HG02763 (cell line): ENCODE measurements around the gene HACE1.
A peak's percentile ranks its signal among the peaks of the same experiment; 100 is the strongest.
"Not testable (repeated sequence)": the region's sequence is repeated elsewhere in the genome, so short reads cannot be mapped to it uniquely, and the experiment has no call there.

Experiments used
- ATAC-seq: cut with Tn5 transposase; IDR thresholded peaks from one replicate; pipeline ENCODE4 v1.9.1; 2021; ENCODE audit warnings: mild to moderate bottlenecking, moderate library complexity; ENCODE audit not compliant: unreplicated experiment

HACE1 gene

GRCh38 chr6:104829183-104829958 is 30.3 kb downstream of the HACE1 start:
- ATAC-seq = no peak

- ATAC-seq = no peak
These were observed 31.2 kb downstream of the HACE1 start for GRCh38 chr6:104828478-104828877.

GRCh38 chr6:104820820-104821219 is 38.9 kb downstream of the HACE1 start:
- not testable (repeated sequence) for ATAC-seq

- ATAC-seq = no peak
These were observed 43.6 kb downstream of the HACE1 start for GRCh38 chr6:104816125-104816524.

GRCh38 chr6:104814743-104815142 is 45.0 kb downstream of the HACE1 start:
- no peak for ATAC-seq

- ATAC-seq = no peak
These were observed 46.2 kb downstream of the HACE1 start for GRCh38 chr6:104813552-104813951.

GRCh38 chr6:104809116-104809515 is 50.6 kb downstream of the HACE1 start:
- no peak for ATAC-seq

- not testable (repeated sequence) for ATAC-seq
These were observed 54.4 kb downstream of the HACE1 start for GRCh38 chr6:104805335-104805734.

- ATAC-seq = no peak
These were observed 60.5 kb downstream of the HACE1 start for GRCh38 chr6:104799134-104799657.

GRCh38 chr6:104796031-104796785 is 63.5 kb downstream of the HACE1 start:
- ATAC-seq = no peak

GRCh38 chr6:104795363-104795762 is 64.4 kb downstream of the HACE1 start:
- no peak for ATAC-seq

GRCh38 chr6:104789770-104790190 is 69.9 kb downstream of the HACE1 start:
- peak; percentile 74 for ATAC-seq

GRCh38 chr6:104788400-104788799 is 71.3 kb downstream of the HACE1 start:
- ATAC-seq = no peak

- ATAC-seq = no peak
These were observed 72.4 kb downstream of the HACE1 start for GRCh38 chr6:104787305-104787704.

GRCh38 chr6:104784884-104785283 is 74.8 kb downstream of the HACE1 start:
- ATAC-seq = no peak

- ATAC-seq = peak; percentile 68
These were observed 88.4 kb downstream of the HACE1 start for GRCh38 chr6:104771258-104771832.

- no peak for ATAC-seq
These were observed 90.8 kb downstream of the HACE1 start for GRCh38 chr6:104768906-104769305.

GRCh38 chr6:104766595-104766994 is 93.1 kb downstream of the HACE1 start:
- no peak for ATAC-seq

GRCh38 chr6:104754788-104755409 is 104.8 kb downstream of the HACE1 start:
- ATAC-seq = no peak

- no peak for ATAC-seq
These were observed 106.5 kb downstream of the HACE1 start for GRCh38 chr6:104753251-104753650.

GRCh38 chr6:104750449-104750848 is 109.3 kb downstream of the HACE1 start:
- no peak for ATAC-seq
